Measurements from ENCODE around the gene ASTN2.

The ASTN2 gene

DNA sequence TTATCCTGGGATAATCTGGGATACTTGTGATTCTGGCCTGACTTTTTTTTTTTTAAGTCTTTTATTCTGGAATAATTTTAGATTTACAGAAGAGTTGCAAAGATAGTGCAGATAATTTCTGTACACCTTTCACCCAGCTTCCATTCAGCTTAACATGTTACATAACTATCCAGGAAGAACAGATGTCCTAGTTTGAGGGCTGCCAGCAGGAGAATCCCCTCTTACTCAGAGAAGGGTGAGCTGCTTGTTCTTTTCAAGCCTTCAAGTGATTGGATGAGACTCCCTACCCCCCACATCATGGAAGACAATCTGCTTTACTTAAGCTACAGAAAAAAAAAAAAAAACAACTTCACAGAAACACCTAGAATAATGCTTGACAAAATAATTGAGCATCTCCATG lies 473.6 kb downstream of the ASTN2 start:
- no peak overlapping the region for H3K4me3 ChIP-seq (ENCODE audit: low read length)
- no peak for DNase-seq (ENCODE audit: low read depth)
- no peak for TF ChIP-seq CTCF (conservative IDR thresholded peaks at IDR 0.05; ENCODE audit: low read depth, low read length)

- DNase-seq (ENCODE audit: low read depth) = no peak
- H3K4me3 ChIP-seq (ENCODE audit: low read length) = no peak overlapping the region
- no peak for TF ChIP-seq CTCF (conservative IDR thresholded peaks at IDR 0.05; ENCODE audit: low read depth, low read length)
Observed at GRCh38 chr9:116940614-116941215, 474.1 kb downstream of the ASTN2 start.

- no peak overlapping the region for H3K4me3 ChIP-seq (ENCODE audit: low read length)
- TF ChIP-seq CTCF (conservative IDR thresholded peaks at IDR 0.05; ENCODE audit: low read depth, low read length) = no peak
- DNase-seq (ENCODE audit: low read depth) = no peak
Observed at GRCh38 chr9:116939614-116940013, 475.2 kb downstream of the ASTN2 start.

DNA sequence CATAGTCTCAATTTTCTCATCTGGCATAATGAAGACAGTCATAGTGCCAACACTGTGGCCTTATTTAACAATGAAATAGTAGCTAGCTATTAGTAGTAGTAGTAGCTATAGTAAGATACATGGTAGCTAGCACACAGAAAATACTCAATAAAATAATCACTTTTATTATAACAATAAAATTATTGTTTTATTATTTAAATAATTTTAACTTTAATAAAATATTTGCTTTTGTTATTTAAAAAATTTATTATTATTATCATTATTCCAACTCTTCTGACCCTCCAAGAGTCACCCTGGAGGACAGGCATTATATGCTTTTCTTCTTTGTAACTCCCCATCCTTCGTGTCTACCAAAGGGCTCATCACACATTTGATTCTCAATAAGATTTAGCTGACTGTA lies 475.7 kb downstream of the ASTN2 start:
- no peak for DNase-seq (ENCODE audit: low read depth)
- TF ChIP-seq CTCF (conservative IDR thresholded peaks at IDR 0.05; ENCODE audit: low read depth, low read length) = no peak
- H3K4me3 ChIP-seq (ENCODE audit: low read length) = no peak overlapping the region

- H3K4me3 ChIP-seq (ENCODE audit: low read length) = no peak overlapping the region
- no peak for DNase-seq (ENCODE audit: low read depth)
- no peak for TF ChIP-seq CTCF (conservative IDR thresholded peaks at IDR 0.05; ENCODE audit: low read depth, low read length)
Observed at GRCh38 chr9:116937361-116937760, 477.5 kb downstream of the ASTN2 start.

- no peak for TF ChIP-seq CTCF (conservative IDR thresholded peaks at IDR 0.05; ENCODE audit: low read depth, low read length)
- no peak overlapping the region for H3K4me3 ChIP-seq (ENCODE audit: low read length)
- DNase-seq (ENCODE audit: low read depth) = no peak
Observed at GRCh38 chr9:116935149-116935897, 479.5 kb downstream of the ASTN2 start.

DNA sequence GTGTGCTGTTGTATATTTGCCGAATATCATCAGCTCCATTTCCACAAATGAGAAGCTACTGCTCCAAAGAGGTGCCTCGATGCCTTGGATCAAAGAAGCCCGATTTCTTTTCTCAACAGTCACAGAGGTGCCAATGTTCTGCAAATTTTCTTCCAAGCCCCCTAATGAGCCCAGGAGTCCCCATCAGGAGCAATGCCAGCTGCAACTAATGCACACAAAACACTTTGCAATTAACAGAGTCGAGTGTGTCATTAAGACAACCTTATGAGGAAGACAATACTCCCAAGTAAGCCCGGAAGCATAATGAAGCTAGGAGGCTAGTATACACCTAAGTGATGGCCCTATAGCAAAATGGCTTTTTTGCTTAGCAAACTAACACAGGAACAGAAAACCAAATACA lies 480.7 kb downstream of the ASTN2 start:
- DNase-seq (ENCODE audit: low read depth) = no peak
- no peak overlapping the region for H3K4me3 ChIP-seq (ENCODE audit: low read length)
- TF ChIP-seq CTCF (conservative IDR thresholded peaks at IDR 0.05; ENCODE audit: low read depth, low read length) = no peak

Measured in retinal pigment epithelial cell (primary cell).